ENCODE results near the gene FDXACB1. TPM values are rescaled to one million over a fixed set of nuclear protein-coding genes. Genes with fewer than 3 reads are reported as not detected.
"Not testable (repeated sequence)": the region's sequence is repeated elsewhere in the genome, so short reads cannot be mapped to it uniquely, and the experiment has no call there.

FDXACB1 gene
- polyA plus RNA-seq, 1 experiment: 0.81 TPM

DNA sequence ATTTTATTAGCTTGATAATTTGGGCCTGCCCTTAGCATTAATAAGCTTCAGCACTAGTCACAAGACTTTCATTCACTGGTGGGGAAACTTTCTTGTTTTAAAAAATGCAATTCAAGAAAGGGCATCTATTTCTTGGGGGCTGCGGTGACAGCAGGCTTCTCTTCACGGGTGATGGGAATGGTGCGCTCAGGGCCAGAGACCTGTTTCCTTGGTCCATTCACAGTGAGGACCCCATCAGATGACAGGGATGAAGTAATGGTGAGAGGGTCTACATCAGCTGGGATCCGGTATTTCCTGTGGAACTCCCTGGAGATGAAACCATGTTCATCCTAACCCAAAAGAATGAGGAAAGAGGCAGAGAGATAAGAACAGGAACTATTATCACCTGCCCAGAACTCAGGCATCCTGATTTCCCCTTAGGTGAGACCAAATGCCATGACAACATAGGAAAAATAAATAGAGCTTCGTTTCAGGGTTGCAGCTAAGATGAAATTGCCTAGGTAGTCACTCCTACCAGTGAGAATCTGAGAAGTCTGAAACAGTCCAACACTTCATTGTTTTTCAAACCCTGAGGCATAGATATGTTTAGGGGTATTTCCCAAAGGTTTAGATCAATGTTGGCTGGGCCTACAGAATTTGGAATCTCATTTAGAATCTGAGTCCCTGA lies 29.8 kb upstream of the FDXACB1 start:
- POLR2A ChIA-PET: interaction anchor here (0.6 kb wide), 1 partner anchor 28 kb away, joined by 4 read pairs; no protein-coding TSS in a partner anchor
- DNase-seq (ENCODE audit: low read depth): no peak
- Histone ChIP-seq H3K4me3 (ENCODE audit: low read depth, low read length) (no peak overlapping the region), H3K36me3 (ENCODE audit: control insufficient read depth, insufficient read depth, low read length) (peaks cover 1% of the 10 kb centered on the region; the same call in 1 of the 2 replicates), H3K27me3 (ENCODE audit: control insufficient read depth, insufficient read depth, low read length) (no peaks in the 10 kb centered on the region)
- TF ChIP-seq, protein P1, sequence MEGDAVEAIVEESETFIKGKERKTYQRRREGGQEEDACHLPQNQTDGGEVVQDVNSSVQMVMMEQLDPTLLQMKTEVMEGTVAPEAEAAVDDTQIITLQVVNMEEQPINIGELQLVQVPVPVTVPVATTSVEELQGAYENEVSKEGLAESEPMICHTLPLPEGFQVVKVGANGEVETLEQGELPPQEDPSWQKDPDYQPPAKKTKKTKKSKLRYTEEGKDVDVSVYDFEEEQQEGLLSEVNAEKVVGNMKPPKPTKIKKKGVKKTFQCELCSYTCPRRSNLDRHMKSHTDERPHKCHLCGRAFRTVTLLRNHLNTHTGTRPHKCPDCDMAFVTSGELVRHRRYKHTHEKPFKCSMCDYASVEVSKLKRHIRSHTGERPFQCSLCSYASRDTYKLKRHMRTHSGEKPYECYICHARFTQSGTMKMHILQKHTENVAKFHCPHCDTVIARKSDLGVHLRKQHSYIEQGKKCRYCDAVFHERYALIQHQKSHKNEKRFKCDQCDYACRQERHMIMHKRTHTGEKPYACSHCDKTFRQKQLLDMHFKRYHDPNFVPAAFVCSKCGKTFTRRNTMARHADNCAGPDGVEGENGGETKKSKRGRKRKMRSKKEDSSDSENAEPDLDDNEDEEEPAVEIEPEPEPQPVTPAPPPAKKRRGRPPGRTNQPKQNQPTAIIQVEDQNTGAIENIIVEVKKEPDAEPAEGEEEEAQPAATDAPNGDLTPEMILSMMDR (IDR thresholded peaks at IDR 0.05; ENCODE audit: insufficient read depth, low read depth, low read length): no peak
- CTCF ChIA-PET: interaction anchor here (1.0 to 1.4 kb wide), 2 partner anchors 7 to 13 kb away, joined by 4 read pairs; no protein-coding TSS in a partner anchor

GRCh38 chr11:111906680-111907079 lies 27.7 kb upstream of the FDXACB1 start:
- DNase-seq (ENCODE audit: low read depth): no peak
- TF ChIP-seq, protein P1 (IDR thresholded peaks at IDR 0.05; ENCODE audit: insufficient read depth, low read depth, low read length): no peak
- no peak overlapping the region for H3K4me3 ChIP-seq (ENCODE audit: low read depth, low read length)
- peaks cover 1% of the 10 kb centered on the region; the same call in 1 of the 2 replicates for H3K36me3 ChIP-seq (ENCODE audit: control insufficient read depth, insufficient read depth, low read length)
- POLR2A ChIA-PET: no interaction called here
- CTCF ChIA-PET: no interaction called here
- H3K27me3 ChIP-seq (ENCODE audit: control insufficient read depth, insufficient read depth, low read length): no peaks in the 10 kb centered on the region

- ChIA-PET POLR2A (no interaction called here), CTCF (interaction anchor here (0.6 kb wide), 1 partner anchor 35 kb away, joined by 3 read pairs; no protein-coding TSS in a partner anchor)
- Histone ChIP-seq H3K27me3 (ENCODE audit: control insufficient read depth, insufficient read depth, low read length) (no peaks in the 10 kb centered on the region), H3K36me3 (ENCODE audit: control insufficient read depth, insufficient read depth, low read length) (peaks cover 1% of the 10 kb centered on the region; the same call in 1 of the 2 replicates), H3K4me3 (ENCODE audit: low read depth, low read length) (no peak overlapping the region)
- no peak for DNase-seq (ENCODE audit: low read depth)
- TF ChIP-seq, protein P1 (IDR thresholded peaks at IDR 0.05; ENCODE audit: insufficient read depth, low read depth, low read length): no peak
Measured at GRCh38 chr11:111905411-111905810, 26.4 kb upstream of the FDXACB1 start.

DNA sequence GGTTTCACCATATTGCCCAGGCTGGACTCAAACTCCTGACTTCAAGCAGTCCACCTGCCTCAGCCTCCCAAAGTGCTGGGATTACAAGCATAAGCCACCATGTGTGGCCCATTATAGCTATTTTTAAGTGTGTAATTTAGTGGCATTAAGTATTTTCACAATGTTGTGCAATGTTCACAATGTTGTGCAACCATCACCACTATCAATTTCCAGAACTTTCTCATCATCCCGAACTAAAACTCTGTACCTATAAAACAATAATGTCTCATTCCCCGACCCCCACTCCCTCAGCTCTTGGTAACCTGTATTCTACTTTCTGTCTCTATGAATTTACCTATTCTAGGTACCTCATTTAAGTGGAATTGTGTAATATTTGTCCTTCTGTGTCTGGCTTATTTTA lies 7.9 kb upstream of the FDXACB1 start:
- Histone ChIP-seq H3K4me3 (ENCODE audit: low read depth, low read length) (no peak overlapping the region), H3K27me3 (ENCODE audit: control insufficient read depth, insufficient read depth, low read length) (no peaks in the 10 kb centered on the region), H3K36me3 (ENCODE audit: control insufficient read depth, insufficient read depth, low read length) (no peaks in the 10 kb centered on the region)
- CTCF ChIA-PET: no interaction called here
- TF ChIP-seq, protein P1 (IDR thresholded peaks at IDR 0.05; ENCODE audit: insufficient read depth, low read depth, low read length): no peak
- no peak for DNase-seq (ENCODE audit: low read depth)
- POLR2A ChIA-PET: no interaction called here

- Histone ChIP-seq H3K36me3 (ENCODE audit: control insufficient read depth, insufficient read depth, low read length) (no peaks in the 10 kb centered on the region), H3K27me3 (ENCODE audit: control insufficient read depth, insufficient read depth, low read length) (no peaks in the 10 kb centered on the region), H3K4me3 (ENCODE audit: low read depth, low read length) (no peak overlapping the region)
- DNase-seq (ENCODE audit: low read depth): no peak
- ChIA-PET POLR2A (no interaction called here), CTCF (no interaction called here)
- TF ChIP-seq, protein P1 (IDR thresholded peaks at IDR 0.05; ENCODE audit: insufficient read depth, low read depth, low read length): no peak
Measured at GRCh38 chr11:111886032-111886431, 7.1 kb upstream of the FDXACB1 start.

GRCh38 chr11:111885053-111885452 lies 6.1 kb upstream of the FDXACB1 start:
- CTCF ChIA-PET; H3K36me3 ChIP-seq (ENCODE audit: control insufficient read depth, insufficient read depth, low read length); H3K27me3 ChIP-seq (ENCODE audit: control insufficient read depth, insufficient read depth, low read length); DNase-seq (ENCODE audit: low read depth); H3K4me3 ChIP-seq (ENCODE audit: low read depth, low read length); POLR2A ChIA-PET: not testable (repeated sequence)
